HTERT RPE-1 (cell line): Measurements from ENCODE around the gene PIGM.

ENCODE experiments used
- in situ Hi-C: fragments of 300-500 bp; cut with MboI; formaldehyde crosslinking; loops from 4 replicates; pipeline ENCODE4 v1.14.3; 2020; ENCODE audit warnings: low sequenced_read_pairs

PIGM gene

GRCh38 chr1:160031365-160032164 lies at the start of gene PIGM:
PIGM (minus strand) TSS chr1:160031990; CDS start chr1:160031739, 251 bp downstream.
- in situ Hi-C loops = no loop called here

DNA sequence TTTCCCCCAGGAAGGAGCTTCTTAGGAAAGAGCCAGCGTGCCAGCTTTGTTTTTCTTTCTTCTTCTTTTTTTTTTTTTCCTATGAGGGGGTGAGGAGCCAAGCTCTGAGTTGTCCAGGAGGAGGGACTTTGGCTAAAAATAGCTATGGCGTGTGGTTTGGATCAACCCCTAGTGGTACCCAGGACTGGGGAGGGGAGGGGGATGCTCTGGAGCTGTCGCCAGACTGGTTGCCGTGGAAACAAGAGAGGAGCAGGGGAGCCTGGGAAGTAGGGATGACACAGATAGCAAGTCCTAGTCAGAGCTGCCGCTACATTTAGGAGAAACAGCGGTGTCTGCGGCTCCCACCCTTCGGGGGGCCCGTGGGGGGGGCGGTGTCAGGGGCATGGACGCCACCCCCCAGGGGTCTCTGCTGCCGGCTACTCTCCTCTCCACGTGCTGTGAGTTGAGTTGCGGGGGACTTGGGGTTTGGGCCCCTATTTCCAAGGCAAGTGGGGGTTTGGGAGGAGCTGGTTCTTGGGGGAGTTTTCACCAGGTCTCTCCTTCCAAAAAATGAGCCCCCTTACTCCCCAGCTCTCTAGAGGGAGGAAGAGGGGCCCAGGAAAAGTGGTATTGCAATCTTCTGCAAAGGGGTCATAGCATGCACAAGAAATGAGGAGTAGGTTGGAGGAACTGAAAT lies 49.6 kb upstream of the PIGM start, which contains the start of gene KCNJ9:
TSS of gene KCNJ9 (plus strand) at position 278 of the 676 bp plus-strand sequence. CDS start 2,493 bp downstream, outside the sequence.
- in situ Hi-C loops = no loop called here

GRCh38 chr1:160080381-160081100 lies 48.8 kb upstream of the PIGM start:
- in situ Hi-C loops = no loop called here

DNA sequence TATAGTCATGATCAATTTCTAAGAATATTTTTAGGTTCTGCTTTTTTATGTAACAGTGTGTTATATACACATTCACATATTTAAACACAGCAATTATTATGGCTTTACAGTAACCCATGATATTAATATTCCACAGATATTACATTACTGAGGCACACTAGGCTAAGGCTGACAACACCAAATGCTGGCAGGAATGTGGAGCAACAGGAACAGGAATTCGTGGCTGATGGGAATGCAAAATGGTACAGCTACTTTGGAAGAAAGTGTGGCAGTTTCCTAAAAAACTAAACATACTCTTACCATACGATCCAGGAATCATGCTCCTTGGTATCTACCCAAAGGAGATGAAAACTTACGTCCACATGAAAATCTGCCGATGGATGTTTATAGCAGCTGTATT lies 47.7 kb upstream of the PIGM start:
- in situ Hi-C loops = no loop called here

- in situ Hi-C loops = no loop called here
These were observed 46.9 kb upstream of the PIGM start for GRCh38 chr1:160078512-160079195.

DNA sequence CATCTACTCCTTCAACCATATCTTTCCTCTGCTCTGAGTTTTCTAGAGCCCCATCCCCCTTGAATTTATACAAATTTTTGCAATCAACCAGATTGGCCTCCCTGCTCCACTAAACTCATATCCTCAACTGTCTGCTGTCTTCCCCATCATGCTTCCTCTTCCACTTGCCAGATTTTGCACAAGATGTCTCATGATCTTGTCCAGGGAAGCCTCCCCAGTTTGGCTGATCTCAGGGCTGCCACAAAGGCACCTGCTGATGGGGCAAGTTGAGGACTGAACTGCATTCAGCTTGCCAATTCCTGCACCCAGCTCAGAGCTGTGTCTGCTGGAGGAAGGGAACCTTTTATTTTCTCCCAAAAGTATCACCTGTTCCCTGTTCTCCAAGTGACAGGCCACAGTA lies 45.7 kb upstream of the PIGM start:
- in situ Hi-C loops = no loop called here

DNA sequence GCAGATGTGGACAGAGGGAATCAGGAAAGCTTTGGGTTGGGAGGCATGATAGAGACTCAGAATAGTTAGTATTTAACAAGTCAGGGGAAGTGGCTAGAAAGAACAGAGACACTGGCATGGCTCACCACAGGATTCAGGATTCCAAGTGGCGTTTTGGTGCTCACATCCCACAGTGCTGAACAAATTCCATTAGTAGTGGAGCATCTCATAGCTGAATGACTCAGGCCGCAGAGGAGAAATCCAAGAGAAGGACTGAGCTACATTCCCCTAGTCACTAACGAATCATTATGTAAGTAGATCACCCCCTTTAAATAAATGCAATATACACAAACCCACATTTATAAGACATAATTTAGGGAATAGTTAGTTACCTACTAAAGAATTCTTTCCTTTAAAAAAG lies 44.5 kb upstream of the PIGM start:
- in situ Hi-C loops = no loop called here

DNA sequence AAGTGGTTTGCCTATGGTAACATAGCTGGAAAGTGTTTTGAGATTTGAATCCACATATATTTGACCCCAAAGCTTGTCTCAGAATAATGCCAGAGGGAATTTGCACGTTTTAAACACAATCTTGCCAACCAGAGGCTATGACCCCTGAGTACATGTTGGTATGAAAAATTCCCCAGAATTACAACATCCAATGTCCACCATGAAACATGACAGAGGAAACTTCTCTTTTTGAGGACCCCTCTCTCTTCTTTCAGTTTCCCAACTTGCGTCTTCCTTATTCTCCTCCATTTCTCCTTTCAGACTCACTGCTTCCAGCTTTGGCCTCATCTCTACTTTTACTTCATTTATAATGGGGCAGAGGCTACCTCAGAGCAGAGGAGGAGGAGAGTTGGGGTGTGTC lies 44.0 kb upstream of the PIGM start:
- in situ Hi-C loops = no loop called here

GRCh38 chr1:160074865-160075264 lies 43.1 kb upstream of the PIGM start:
- in situ Hi-C loops = no loop called here

DNA sequence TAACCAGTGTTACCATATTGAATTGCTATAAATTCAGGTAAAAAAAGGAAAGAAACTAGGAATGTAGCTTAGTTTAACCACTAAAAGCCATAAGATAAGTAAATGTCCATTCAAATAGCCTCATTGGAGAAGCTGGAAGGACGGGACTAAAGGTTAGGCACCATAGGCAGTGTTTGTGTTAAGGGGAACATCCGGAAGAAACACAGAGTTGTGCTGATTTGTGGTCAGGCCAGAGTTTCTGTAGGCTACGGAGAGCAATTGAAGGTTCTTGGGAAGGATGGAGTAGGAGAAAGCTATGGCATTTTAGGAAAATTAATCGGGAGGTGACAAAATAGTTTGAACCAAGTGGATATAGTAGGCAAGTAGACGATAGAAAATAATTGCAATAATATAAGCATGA lies 39.5 kb upstream of the PIGM start:
- in situ Hi-C loops = no loop called here

- in situ Hi-C loops = no loop called here
These were observed 38.7 kb upstream of the PIGM start for GRCh38 chr1:160070243-160071163.

DNA sequence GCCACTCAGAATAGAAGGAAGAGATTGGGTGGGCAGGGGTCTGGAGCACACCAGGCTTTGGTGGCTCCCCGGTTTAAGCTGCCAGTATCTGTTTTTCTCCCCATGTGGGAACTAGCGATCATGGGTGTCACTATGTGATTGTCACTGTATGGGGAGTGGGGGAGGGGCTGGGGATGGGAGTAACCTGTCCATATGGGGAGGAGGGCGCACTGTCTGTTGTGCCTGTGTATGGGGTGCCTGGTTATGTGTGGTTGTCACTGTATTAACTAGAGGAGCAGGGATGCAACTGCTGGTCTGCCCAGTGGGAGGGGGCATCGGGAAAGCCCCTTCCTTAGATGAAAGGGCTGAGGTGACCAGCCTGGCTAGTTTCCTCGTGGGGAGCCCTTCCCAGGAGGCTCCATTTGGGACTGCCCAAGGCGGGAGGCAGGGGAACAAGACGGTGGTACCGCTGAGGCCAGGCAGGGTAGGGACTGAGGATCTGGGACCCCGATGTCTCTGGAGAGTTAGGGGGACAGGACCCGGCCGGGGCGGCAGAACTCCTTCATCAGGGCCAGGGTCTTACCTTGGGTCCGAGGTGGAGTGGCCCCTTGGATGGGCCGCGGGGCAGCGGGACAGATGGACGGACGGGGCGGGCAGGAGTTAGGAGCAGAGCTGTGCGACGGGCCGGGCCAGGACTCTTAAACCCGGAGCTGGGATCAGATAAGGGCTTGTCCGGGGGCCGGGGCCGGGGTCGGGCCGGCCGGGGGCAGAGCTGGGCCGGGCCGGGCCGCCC lies 37.9 kb upstream of the PIGM start, which contains the start of gene KCNJ10:
TSS of gene KCNJ10 (minus strand) at position 701 of the 772 bp plus-strand sequence. CDS start 27,628 bp downstream, outside the sequence.
- in situ Hi-C loops = no loop called here

GRCh38 chr1:160068225-160068624 lies 36.4 kb upstream of the PIGM start:
- in situ Hi-C loops = no loop called here

- in situ Hi-C loops = no loop called here
These were observed 35.3 kb upstream of the PIGM start for GRCh38 chr1:160066829-160067745.

- in situ Hi-C loops = no loop called here
These were observed 33.0 kb upstream of the PIGM start for GRCh38 chr1:160064746-160065145.

- in situ Hi-C loops = no loop called here
These were observed 32.4 kb upstream of the PIGM start for GRCh38 chr1:160064164-160064563.

DNA sequence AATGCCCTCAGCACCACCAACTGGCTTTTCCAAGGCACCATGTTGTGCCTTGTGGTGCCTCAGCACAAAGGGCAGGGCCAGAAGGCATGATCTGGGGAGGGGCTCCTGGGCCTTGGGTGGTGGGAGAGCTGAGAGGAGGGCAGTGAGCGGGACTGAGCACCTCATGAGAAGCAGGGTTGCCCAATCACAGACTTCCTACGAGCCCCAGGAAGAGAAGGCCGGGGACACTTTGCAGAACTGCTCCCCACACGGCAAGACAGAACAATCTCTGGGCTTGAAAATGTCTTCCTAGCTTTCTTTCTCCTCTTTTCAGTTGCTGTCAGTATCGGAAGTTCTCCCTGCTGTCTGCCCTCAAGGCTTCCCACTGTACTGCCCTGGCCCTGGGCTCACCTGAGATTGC lies 31.4 kb upstream of the PIGM start:
- in situ Hi-C loops = no loop called here

GRCh38 chr1:160062230-160062532 lies 30.4 kb upstream of the PIGM start:
- in situ Hi-C loops = no loop called here
